Measurements from ENCODE around the gene GLB1L3.
A peak's percentile ranks its signal among the peaks of the same experiment; 100 is the strongest.
"Not testable (repeated sequence)": the region's sequence is repeated elsewhere in the genome, so short reads cannot be mapped to it uniquely, and the experiment has no call there.

The GLB1L3 gene

DNA sequence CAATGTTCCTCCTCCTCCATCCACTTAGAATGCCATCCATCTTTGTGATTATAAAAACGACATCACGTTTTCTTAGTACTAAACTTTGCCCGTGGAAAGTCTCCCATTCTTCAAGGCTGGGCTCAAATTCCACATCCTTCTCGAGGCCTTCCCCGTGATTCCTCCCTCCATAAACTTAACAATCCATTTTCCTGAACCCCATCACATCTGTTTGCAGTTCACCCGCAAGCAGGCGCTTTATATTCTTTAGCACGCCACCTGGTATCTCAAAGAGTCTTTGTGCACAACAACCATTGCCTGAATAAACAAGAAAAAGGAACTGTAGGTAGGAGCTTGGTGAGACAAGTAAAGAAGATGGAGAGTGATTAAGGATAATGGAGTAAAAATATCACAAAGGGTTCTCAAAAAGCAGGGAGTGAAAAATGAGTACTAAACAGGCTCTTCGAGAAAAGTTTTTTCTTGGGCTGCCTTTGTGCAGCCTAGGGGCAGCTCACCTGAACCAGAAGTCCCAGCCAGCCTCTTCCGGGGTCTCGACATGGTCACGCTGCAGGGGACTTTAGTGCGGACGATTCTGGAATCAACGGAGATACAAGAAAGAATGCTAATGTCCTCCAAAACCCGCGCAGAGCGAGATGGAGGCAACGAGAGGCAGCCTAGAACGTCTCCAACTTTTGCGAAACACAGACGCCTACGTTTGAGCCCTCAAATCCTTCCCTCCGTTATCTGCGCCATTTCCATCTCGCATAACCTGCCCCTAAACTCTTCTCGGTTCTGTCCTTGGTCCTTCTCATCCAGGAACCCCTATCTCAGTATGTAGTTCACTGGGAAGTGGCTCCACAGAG, 23.6 kb upstream of the GLB1L3 start:
- peak overlapping the region; percentile 68 for H3K9ac ChIP-seq (ENCODE audit: low read depth, low read length)
- no peaks in the 10 kb centered on the region for H3K27me3 ChIP-seq (ENCODE audit: insufficient read depth, low read length)
- H3K36me3 ChIP-seq (ENCODE audit: insufficient read depth, low read length): peaks cover 51% of the 10 kb centered on the region
- H3K27ac ChIP-seq (ENCODE audit: low read depth, low read length): 0 out of 2 replicates have a peak overlapping the region, but pooled peaks have one; percentile 6
- 21% methylated on average over 27 of the region's 27 CpGs for WGBS
- H3K9me3 ChIP-seq (ENCODE audit: insufficient read depth, low read depth, low read length): no peaks in the 10 kb centered on the region
- H3K4me3 ChIP-seq (ENCODE audit: low read length): peak overlapping the region; percentile 94
- H3K4me1 ChIP-seq (ENCODE audit: insufficient read depth, low read length): peaks cover 19% of the 10 kb centered on the region

- Histone ChIP-seq H3K9ac (ENCODE audit: low read depth, low read length) (peak within 1 kb of the TSS; percentile 76), H3K4me1 (ENCODE audit: insufficient read depth, low read length) (peaks cover 19% of the 10 kb centered on the region), H3K27ac (ENCODE audit: low read depth, low read length) (0 out of 2 replicates have a peak within 1 kb of the TSS, but pooled peaks have one; percentile 60), H3K36me3 (ENCODE audit: insufficient read depth, low read length) (peaks cover 49% of the 10 kb centered on the region), H3K27me3 (ENCODE audit: insufficient read depth, low read length) (no peaks in the 10 kb centered on the region), H3K9me3 (ENCODE audit: insufficient read depth, low read depth, low read length) (no peaks in the 10 kb centered on the region), H3K4me3 (ENCODE audit: low read length) (peak within 1 kb of the TSS; percentile 94)
- WGBS: under 1% methylated on average over 69 of the region's 70 CpGs
Observed at GRCh38 chr11:134253188-134253993, 22.8 kb upstream of the GLB1L3 start, which contains the start of the genes ACAD8 and THYN1. TSS of gene ACAD8 (plus strand) at chr11:134253568. CDS start at chr11:134253601, 33 bp downstream. TSS of gene THYN1 (minus strand) at chr11:134253352. CDS start at chr11:134252882, 470 bp downstream.

DNA sequence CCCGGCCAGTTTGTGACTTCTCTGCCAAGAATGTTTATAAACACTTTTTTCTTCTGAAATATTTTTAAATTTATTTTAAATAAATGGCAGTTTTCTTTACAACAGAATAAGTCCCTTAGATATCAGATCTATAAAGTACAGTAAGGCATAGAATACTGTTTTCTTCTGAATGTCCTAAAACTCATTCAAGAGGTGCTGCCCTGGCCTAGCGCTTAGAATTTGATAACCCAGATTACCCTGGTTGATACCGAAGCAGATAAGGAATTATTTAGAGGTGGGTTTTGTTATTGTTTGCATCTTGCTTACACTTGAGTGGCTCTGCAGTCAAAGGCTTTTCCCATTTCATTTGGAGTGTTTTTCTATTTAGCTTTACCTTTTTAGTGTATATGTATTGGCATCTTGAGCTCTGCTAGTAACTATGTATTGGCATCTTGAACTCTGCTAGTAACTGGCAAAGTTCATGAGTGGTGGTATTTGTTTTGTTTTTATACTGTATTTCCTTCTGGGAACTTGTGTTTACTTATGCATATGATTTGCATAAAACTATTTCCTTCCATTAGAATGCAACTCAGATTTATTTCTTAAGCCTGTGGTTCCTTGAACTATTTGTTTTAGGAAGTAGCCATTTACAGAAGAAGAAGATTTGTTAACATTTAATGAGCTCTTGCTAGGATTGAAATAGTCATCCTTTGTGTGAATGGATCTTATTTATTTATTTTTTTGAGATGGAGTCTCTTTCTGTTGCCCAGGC, 21.6 kb upstream of the GLB1L3 start:
- Histone ChIP-seq H3K36me3 (ENCODE audit: insufficient read depth, low read length) (peaks cover 49% of the 10 kb centered on the region), H3K4me1 (ENCODE audit: insufficient read depth, low read length) (peaks cover 19% of the 10 kb centered on the region), H3K27me3 (ENCODE audit: insufficient read depth, low read length) (no peaks in the 10 kb centered on the region), H3K27ac (ENCODE audit: low read depth, low read length) (no peak overlapping the region), H3K4me3 (ENCODE audit: low read length) (peak overlapping the region; percentile 94), H3K9ac (ENCODE audit: low read depth, low read length) (no peak overlapping the region), H3K9me3 (ENCODE audit: insufficient read depth, low read depth, low read length) (no peaks in the 10 kb centered on the region)
- WGBS: 90% methylated on average over 2 of the region's 3 CpGs

DNA sequence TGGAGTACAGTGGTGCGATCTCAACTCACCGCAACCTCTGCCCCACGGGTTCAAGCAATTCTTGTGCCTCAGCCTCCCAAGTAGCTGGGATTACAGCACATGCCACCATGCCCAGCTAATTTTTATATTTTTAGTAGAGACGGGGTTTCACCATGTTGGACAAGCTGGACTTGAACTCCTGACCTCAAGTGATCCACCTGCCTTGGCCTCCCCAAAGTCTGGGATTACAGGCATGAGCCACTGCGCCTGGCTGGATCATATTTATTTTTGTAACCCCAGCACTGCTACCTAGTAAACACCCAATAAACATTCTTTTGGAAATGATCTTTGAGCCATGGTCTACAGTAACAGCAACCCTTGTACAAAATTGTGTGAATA, 21.0 kb upstream of the GLB1L3 start:
- not testable (repeated sequence) for H3K27ac ChIP-seq (ENCODE audit: low read depth, low read length); H3K9ac ChIP-seq (ENCODE audit: low read depth, low read length); H3K4me3 ChIP-seq (ENCODE audit: low read length); H3K27me3 ChIP-seq (ENCODE audit: insufficient read depth, low read length); H3K9me3 ChIP-seq (ENCODE audit: insufficient read depth, low read depth, low read length)
- H3K36me3 ChIP-seq (ENCODE audit: insufficient read depth, low read length): peaks cover 49% of the 10 kb centered on the region
- peaks cover 19% of the 10 kb centered on the region for H3K4me1 ChIP-seq (ENCODE audit: insufficient read depth, low read length)
- WGBS: 95% methylated on average over 5 of the region's 5 CpGs

GRCh38 chr11:134257101-134257500, 19.1 kb upstream of the GLB1L3 start:
- peaks cover 53% of the 10 kb centered on the region for H3K36me3 ChIP-seq (ENCODE audit: insufficient read depth, low read length)
- no peaks in the 10 kb centered on the region for H3K27me3 ChIP-seq (ENCODE audit: insufficient read depth, low read length)
- H3K9me3 ChIP-seq (ENCODE audit: insufficient read depth, low read depth, low read length): no peaks in the 10 kb centered on the region
- H3K27ac ChIP-seq (ENCODE audit: low read depth, low read length): no peak overlapping the region
- H3K9ac ChIP-seq (ENCODE audit: low read depth, low read length): no peak overlapping the region
- peaks cover 11% of the 10 kb centered on the region for H3K4me1 ChIP-seq (ENCODE audit: insufficient read depth, low read length)
- H3K4me3 ChIP-seq (ENCODE audit: low read length): no peak overlapping the region
- 95% methylated on average over 11 of the region's 11 CpGs for WGBS

DNA sequence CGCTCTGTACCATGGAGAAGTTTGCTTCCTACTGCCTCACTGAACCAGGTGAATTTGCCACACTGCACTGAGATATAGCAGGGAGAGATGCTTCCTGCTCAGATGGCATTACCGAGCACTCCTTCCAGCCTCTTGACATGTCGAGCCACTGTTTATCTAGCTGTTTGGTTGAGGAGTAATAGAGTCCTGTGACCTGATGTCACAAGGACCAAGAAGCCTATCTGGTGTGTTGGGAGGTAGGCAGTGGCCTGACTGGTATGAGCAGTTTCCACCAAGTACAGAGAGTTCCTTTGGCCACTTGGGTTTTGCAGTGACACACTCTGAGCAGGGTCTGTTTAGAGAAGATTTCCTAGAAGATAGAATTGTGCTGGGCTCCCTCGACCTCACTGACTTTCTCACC, 17.6 kb upstream of the GLB1L3 start:
- Histone ChIP-seq H3K36me3 (ENCODE audit: insufficient read depth, low read length) (peaks cover 68% of the 10 kb centered on the region), H3K4me1 (ENCODE audit: insufficient read depth, low read length) (peaks cover 8% of the 10 kb centered on the region)
- 92% methylated on average over 4 of the region's 4 CpGs for WGBS

GRCh38 chr11:134260503-134260902, 15.7 kb upstream of the GLB1L3 start:
- Histone ChIP-seq H3K4me1 (ENCODE audit: insufficient read depth, low read length) (no peaks in the 10 kb centered on the region), H3K27ac (ENCODE audit: low read depth, low read length) (no peak overlapping the region), H3K27me3 (ENCODE audit: insufficient read depth, low read length) (no peaks in the 10 kb centered on the region), H3K4me3 (ENCODE audit: low read length) (no peak overlapping the region), H3K9ac (ENCODE audit: low read depth, low read length) (no peak overlapping the region), H3K9me3 (ENCODE audit: insufficient read depth, low read depth, low read length) (no peaks in the 10 kb centered on the region), H3K36me3 (ENCODE audit: insufficient read depth, low read length) (peaks cover 81% of the 10 kb centered on the region)

More for the DNA sequence above, 17.6 kb upstream of the GLB1L3 start:
- Histone ChIP-seq H3K27me3 (ENCODE audit: insufficient read depth, low read length) (no peaks in the 10 kb centered on the region), H3K9ac (ENCODE audit: low read depth, low read length) (no peak overlapping the region), H3K4me3 (ENCODE audit: low read length) (no peak overlapping the region), H3K9me3 (ENCODE audit: insufficient read depth, low read depth, low read length) (no peaks in the 10 kb centered on the region), H3K27ac (ENCODE audit: low read depth, low read length) (no peak overlapping the region)

DNA sequence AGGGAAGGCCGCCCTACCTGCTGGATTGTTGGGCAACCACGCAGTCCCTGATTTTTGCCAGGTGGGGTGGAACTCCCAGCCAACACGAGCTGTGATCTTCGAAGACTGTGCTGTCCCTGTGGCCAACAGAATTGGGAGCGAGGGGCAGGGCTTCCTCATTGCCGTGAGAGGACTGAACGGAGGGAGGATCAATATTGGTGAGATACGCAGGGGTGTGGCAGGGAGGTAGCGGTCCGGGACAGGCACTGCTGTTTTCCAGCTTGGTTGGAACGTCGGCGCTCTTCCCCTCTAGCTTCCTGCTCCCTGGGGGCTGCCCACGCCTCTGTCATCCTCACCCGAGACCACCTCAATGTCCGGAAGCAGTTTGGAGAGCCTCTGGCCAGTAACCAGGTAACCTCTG, 15.2 kb upstream of the GLB1L3 start:
- peaks cover 81% of the 10 kb centered on the region for H3K36me3 ChIP-seq (ENCODE audit: insufficient read depth, low read length)
- no peaks in the 10 kb centered on the region for H3K27me3 ChIP-seq (ENCODE audit: insufficient read depth, low read length)
- no peaks in the 10 kb centered on the region for H3K4me1 ChIP-seq (ENCODE audit: insufficient read depth, low read length)
- H3K4me3 ChIP-seq (ENCODE audit: low read length): no peak overlapping the region
- H3K27ac ChIP-seq (ENCODE audit: low read depth, low read length): no peak overlapping the region
- 94% methylated on average over 16 of the region's 16 CpGs for WGBS
- no peak overlapping the region for H3K9ac ChIP-seq (ENCODE audit: low read depth, low read length)
- H3K9me3 ChIP-seq (ENCODE audit: insufficient read depth, low read depth, low read length): no peaks in the 10 kb centered on the region

DNA sequence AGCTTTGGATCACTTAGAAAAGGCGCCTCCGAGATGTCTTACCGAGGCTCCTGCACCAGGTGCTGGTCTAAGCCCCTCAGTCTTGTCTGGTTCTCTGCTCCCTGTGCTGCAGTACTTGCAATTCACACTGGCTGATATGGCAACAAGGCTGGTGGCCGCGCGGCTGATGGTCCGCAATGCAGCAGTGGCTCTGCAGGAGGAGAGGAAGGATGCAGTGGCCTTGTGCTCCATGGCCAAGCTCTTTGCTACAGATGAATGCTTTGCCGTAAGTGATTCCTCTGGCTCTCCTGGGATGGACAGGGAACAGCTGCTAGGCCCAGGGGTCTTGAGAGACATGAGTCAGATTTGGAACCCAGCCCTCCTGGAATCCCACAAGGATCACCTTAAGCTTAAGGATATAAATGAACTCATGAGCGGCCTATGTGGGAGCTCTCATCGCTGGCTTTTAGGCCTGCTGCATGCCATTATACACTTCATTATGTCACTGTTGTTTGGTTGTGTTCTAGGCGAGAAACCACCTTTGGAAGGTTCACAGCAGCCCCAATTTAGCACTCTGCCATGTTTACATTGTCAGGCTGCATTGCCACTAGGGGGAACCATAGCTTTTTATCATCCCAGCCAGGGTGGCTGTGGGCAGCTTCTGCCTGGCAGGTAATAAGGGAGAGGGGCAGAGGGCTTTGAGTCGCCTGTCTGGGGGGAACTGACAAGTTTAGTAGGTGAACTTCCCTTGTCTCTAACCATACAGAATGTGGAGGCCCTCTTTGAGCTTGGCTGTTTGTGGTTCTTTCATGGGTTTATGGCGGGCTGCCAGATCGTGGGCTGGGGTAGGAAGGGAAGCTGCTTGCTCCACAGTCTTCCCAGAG, 14.3 kb upstream of the GLB1L3 start:
- Histone ChIP-seq H3K4me1 (ENCODE audit: insufficient read depth, low read length) (peaks cover 3% of the 10 kb centered on the region; the same call in 1 of the 2 replicates), H3K27ac (ENCODE audit: low read depth, low read length) (no peak overlapping the region), H3K36me3 (ENCODE audit: insufficient read depth, low read length) (peaks cover 73% of the 10 kb centered on the region), H3K9me3 (ENCODE audit: insufficient read depth, low read depth, low read length) (no peaks in the 10 kb centered on the region), H3K27me3 (ENCODE audit: insufficient read depth, low read length) (no peaks in the 10 kb centered on the region), H3K9ac (ENCODE audit: low read depth, low read length) (no peak overlapping the region), H3K4me3 (ENCODE audit: low read length) (no peak overlapping the region)
- WGBS: 91% methylated on average over 14 of the region's 14 CpGs

Data from HUES64 (cell line).